HEK293T (cell line): ENCODE measurements around the gene IL32.

Experiments
- CTBP1 ChIP-seq: fragments of 450-650 bp; IDR thresholded peaks from 2 replicates; pipeline ENCODE4 v1.6.1; 2016; ENCODE audit warnings: borderline replicate concordance
- FOXK2 ChIP-seq: fragments of 450-650 bp; IDR thresholded peaks from 2 replicates; pipeline ENCODE4 v1.6.1; 2016; ENCODE audit warnings: mild to moderate bottlenecking
- FOXM1 ChIP-seq: fragments of 450-650 bp; IDR thresholded peaks from 2 replicates; pipeline ENCODE4 v1.6.1; 2017; ENCODE audit warnings: mild to moderate bottlenecking, borderline replicate concordance
- NFRKB ChIP-seq: fragments of 450-650 bp; IDR thresholded peaks from 2 replicates; pipeline ENCODE4 v1.6.1; 2016; ENCODE audit warnings: mild to moderate bottlenecking, moderate library complexity
- TARDBP ChIP-seq: fragments of 450-650 bp; IDR thresholded peaks from 2 replicates; pipeline ENCODE4 v1.6.1; 2016

- TF ChIP-seq FOXM1 (no peak), NFRKB (no peak), FOXK2 (no peak), TARDBP (no peak), CTBP1 (no peak)
Measured at GRCh38 chr16:3088450-3088849, 23.0 kb downstream of the IL32 start.
